Frontal cortex (tissue), 4 donors: ENCODE data around the gene IRF2BPL. TPM values are rescaled to one million over a fixed set of nuclear protein-coding genes. Genes with fewer than 3 reads are reported as not detected.

Experiments used
- DNase-seq, 2 donors: peaks; one replicate each; pipeline ENCODE4 v3.0.0; 2012; ENCODE audit warnings: low spot score in 2 of 2
- FAIRE-seq: peaks from 2 replicates; lab custom pipeline; 2012; peaks lifted over from hg19 to GRCh38; lab: Jason Lieb, UNC
- total RNA-seq: library from RNA; depleted of rRNA; stranded (reverse); fragments of >200 nt; gene quantifications from one replicate; pipeline ENCODE4 v1.2.3, GENCODE V29; 2014
- donor health status: control.
- donor health status: control.
- donor health status: control.

The IRF2BPL gene
- total RNA-seq, 1 donor from 2014 or later, result 68.9 TPM

DNA sequence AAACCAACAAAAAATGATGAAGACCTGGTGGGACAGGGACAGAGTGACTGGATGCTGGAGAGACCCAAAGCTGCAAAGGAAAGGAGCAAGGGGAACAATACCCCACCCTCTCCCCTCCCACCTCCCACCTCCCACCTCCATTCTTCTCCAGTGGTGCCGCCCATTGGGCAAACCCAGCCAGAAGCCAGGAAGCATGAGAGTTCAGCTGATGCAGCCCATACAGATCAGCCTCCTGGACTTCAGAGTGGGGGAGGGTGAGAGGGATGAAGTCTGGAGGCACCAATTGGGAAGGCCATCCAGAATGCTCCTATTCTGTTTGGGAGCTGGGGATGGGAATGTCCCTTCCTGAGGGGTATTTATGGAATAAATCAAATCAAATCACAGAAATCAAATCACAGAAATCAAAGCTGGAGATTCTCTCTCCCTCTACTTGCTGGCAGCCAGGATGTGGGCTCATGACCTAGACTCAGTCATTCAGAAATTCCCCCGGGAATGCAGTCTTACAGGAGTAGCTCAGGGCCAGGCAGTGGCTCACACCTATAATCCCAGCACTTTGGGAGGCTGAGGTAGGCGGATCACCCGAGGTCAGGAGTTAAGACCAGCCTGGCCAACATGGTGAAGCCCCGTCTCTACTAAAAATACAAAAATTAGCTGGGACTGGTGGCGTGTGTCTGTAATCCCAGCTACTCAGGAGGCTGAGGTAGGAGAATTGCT, 31.1 kb downstream of the IRF2BPL start:
- DNase-seq (no peak), FAIRE-seq (no peak)

DNA sequence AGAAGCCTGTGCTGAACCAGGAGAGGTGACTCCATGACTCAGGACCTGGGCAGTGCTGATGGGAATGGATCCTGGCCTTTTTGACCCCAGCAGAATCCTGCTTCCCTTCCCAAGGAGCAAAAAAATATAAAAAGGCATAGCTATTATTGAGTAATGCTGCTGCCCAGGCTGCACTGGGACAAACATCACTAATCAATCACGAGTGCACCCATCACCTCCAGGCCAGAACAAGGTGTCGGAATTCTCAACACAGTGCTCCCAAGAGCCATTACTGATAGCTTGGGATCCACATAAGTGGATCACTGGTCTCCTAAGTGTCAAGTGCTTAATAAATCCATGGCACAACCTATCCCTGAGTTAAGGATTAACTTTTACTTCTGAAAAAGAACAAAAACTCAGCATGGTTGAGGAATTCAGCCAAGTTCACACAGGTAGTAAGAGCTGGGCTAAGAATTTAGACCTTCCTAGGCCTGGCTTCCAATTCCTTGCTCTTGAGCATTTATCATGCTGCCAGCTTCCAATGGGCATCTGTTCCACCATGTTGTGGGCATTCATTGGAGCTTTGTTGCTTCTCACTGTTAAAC, 31.9 kb downstream of the IRF2BPL start:
- FAIRE-seq (no peak), DNase-seq (no peak)

DNA sequence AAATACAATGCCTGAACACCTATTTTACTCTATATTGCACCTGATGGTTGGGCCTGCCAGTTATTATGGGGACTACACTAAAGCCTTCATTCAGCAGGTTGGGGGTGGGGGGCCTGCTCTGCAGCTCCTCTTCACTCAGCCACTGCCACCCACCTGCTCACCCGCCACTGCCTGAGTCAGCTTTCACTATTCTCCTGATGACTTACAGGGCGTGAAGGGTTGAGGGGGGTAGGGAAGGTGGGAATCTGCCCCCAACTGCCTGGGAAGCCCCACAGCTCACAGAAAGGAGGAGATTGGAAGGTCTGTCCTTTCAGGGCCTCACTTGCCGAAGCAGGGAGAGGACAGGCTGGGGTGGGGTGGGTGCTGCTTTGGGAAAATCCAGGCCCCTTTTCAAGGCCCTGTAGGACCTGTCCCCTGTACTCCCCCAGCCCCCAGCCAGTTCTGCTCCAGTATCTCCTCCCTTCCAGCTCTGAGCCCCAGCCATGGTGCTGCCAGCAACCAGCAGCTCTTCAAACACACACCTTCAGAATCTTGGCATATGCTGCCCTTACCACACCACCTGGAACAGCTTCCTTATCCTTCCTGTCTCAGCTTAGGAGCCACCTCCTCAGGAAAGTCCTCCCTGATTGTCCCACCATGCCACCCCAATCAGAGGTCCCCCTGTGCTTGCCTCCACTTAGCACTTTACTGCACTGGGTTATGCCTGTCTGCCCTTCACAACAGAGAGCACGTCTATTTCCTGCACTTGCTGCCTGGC, 33.1 kb downstream of the IRF2BPL start:
- no peak for FAIRE-seq
- DNase-seq, result no peak

DNA sequence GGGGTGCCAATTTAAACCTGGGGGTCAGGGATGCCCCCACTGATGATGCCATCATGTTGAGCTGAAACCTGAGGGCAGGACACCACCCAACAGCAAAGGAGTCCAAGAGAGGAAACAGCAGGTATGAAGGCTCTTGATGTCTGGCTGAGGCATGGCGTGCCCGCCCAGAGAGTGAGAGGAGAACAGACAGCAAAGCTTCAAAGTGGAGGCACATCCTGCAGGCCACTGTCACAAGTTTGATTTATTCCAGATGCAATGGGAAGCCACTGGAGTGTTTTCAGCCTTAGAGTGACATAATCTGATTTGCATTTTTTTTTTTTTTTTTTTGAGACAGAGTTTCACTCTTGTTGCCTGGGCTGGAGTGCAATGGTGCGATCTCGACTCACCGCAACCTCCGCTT, 34.8 kb downstream of the IRF2BPL start:
- FAIRE-seq (no peak), DNase-seq (no peak)

DNA sequence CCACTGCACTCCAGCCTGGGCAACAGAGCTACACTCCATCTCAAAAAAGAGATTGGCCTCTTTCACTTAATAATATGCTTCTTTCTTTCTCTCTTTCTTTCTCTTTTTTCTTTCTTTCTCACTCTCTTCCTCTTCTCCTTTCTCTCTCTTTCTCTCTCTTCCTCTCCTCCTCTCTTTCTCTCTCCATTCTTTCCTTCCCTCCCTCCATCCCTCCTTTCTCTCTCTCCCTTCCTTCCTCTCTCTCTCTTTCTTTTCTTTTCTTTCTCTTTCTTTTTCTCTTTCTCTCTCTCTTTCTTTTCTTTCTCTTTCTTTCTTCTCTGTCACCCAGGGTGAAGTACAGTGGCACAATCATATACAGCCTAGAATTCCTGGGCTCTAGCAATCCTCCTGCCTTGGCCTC, 38.4 kb downstream of the IRF2BPL start:
- no peak for FAIRE-seq

DNA sequence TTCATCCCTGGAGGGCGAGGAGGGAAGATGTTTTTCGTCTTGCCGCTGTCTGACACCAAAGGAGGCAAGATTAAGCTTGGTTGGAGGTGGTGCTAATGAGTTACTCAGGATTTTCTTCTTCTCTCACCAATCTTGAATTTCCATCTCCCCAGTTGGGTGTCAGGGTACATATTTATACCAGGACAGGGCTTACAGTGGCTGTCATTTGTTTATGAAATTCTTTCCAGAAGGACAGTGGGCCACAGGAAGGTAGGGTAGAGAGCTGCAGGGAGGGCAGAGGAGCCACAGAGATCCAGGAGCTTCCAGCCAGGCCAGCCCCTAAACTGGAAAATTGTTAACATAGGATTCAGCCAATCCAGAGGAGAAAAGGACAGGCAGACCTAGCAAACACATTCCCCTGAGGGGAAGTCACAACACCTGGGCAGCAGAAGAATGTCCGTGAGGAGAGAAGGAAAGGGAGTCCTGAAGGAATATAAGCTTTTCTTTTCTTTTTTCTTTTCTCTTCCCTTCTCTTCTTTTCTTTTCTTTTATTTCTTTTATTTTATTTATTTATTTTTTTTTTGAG, 40.5 kb downstream of the IRF2BPL start:
- no peak for FAIRE-seq
- DNase-seq, result no peak

More for the DNA sequence above, 38.4 kb downstream of the IRF2BPL start:
- no peak for DNase-seq

DNA sequence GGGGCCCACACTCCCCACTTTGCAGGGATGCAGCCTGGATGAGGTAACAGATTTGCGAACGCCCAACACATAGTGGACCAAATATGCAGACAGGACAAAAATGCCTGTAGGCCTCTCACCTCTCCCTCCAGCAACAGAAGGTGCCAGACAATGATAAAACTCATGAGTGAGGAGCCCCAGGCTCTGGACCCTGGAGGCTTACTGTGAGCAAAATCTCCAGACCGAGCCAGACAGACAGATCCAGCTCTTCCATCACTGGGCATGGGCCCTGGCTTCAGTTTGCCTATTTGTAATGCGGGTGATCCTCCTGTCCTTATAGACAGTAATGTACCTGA, 42.3 kb downstream of the IRF2BPL start:
- no peak for DNase-seq

DNA sequence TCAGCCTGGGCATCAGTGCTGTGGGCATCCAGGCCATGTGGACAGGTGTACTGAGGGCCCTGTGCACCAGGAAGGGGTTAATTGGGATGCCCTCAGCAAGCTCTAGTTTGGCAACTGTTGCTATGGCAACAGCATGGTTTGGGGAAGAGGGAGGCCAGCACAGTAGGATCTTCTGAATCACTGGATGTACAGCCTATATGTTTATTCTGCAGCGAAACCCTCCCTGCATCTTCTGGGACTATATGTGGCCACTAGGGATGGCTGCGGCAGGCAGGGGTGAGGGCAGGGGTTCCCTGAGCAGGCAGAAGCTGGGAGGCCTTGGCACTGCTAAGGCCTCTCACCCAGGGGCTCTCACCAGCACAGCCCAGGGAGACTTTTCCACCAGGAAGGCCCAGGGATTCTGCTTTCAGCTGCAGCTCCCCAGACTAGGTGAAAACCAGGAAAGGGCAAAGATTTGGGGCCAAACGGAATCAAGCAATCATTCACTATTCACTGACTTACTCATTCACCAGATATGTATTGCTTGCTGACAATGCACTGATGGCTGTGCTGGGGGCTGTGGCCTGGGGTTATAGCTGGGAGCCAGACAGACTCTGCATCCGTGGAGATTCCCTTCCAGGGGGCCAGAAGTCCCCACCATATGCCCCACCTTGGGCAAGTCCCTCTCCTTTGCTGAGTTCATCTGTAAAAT, 42.8 kb downstream of the IRF2BPL start:
- DNase-seq (no peak), FAIRE-seq (no peak)

More for the DNA sequence above, 42.3 kb downstream of the IRF2BPL start:
- FAIRE-seq, result no peak

DNA sequence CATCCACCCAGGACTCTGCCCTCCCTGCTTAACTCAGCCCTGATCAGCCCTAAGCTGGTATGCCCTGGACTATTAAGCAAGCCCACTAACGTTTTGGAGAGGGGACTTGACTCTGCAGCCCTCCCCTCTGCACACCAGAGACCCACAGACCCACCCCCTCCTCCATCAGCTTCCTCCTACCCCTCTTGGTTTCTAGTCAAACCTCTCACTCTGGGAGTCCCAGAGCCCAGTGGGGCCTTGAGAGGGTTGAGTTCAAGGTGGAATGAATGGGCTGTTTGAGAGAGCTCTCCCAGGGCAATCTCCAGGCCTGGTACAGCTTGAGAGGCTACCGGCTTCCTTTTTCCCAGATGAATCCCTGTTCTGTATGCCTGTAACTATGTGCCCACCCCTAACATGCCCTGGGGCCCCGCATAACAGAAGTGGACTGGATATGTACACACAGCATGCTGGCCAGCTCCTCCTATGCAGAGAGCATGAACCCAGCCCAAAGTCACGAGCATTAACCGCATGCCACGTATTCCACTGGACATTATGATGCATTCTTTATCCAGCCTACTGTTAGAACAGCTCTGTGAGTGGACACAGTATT, 43.6 kb downstream of the IRF2BPL start:
- no peak for DNase-seq
- FAIRE-seq, result no peak

DNA sequence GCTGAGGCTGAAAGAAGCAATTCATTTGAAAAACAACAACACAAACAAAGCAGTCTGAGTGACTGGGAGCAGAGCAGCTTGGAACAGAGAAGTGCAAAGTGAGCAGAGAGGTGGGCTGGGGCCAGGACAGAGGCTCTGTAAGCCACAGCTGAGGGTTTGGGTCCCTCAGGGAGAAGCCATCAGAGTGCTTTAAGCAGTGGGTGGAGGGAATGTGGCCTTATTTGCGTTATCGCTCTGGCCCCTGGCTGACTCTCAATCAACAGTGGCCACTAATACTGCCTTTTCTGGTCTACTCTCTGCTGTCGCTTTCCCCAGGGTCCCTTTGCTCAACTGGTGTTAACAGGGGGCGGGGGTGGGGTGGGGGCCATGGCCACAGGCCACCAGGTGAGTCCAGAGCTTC, 44.2 kb downstream of the IRF2BPL start:
- no peak for FAIRE-seq
- no peak for DNase-seq

DNA sequence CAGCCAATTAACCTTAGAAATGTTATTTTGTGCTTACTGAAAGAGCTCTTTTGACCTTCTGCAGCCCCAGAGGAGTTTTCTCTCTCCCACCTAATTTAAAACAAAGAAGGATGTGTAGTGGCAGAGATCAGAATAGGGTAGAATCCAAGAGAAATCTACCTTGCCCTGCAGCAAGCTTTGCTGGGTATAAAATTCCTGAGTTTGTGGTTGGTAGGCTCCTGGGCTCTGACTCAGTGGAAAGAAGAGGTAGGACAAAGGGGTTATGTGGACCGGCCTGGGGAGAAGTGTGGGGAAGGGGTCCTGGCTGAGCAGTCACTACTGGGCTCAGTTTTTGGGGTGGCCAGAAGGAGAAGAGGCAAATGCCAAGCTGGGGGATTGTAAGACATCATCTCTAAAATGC, 46.8 kb downstream of the IRF2BPL start:
- DNase-seq, result no peak
- FAIRE-seq, result no peak

DNA sequence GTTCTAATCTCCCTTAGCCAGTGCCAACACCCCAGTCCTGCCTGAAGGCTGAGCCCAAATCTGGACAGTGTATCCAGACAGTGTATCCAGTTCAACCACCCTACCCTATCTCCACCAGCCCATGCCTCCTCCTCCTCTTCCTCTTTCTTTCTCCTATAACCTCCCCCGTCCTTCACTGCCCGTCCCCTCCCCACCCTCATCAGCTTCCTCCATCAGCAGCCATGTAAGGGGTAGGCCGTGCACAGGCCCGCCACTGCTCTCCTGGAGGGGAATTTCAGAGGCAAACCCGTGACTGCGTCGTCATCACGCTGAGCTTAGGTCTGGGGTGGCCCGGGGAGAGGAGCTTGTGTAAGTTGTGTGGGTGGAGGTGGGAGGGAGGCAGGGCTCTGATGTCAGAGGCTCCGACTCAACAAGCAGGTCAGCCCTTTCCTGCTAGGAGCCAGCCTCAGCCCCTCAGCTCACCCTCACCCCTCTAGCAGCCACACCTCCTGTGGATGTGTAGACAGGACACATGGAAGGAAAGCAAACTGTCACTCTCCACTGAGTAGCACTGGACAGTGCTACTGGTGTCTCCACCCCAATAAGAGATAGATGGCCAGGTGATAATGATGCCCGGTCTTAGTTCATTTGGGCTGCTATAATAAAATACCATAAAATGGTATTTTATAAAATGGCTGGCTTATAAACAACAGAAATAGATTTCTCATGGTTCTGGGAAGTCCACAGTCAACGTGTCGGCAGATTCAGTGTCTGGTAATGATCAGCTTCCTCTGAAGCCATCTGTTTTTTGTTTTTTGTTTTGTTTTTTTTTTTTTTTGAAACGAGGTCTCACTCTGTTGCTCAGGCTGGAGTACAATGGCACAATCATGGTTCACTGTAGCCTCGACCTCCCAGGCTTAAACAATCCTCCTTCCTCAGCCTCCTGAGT, 50.5 kb downstream of the IRF2BPL start:
- no peak for FAIRE-seq

DNA sequence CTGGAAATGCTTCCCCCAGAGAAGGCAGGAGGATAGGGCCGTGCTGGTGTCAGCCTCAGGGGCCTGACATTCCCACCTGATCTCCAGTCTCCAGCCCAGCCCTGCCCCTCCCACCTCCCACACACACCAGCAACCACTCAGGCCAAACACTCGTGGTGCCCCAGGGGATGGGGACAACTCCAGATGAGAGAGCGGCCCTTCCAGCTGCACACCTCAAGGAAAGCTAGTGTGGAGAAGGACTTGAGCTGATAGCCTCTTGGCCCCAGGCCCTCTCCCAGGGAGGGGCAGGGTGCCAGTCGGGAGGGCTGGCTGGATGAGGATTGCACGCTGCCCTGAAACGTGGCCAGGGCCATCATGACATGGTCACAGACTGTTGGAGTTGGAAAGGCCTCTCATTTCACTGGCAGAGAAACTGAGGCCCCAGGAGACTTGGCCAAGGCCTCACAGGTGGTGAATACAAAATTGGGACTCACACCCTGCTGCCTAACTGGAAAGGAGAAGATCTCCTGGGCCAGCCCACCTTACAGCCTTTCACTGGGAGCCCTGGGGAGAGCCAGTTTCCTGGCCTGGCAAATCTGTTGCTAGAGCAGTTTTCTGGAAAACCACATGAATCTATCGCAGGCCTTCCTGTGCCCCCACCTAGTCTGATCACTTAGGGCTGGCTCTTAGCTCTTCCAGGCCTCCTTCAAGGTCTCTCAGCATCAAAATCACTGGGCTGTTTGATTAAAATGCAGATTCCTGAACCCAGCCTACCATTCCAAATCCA, 52.1 kb downstream of the IRF2BPL start:
- DNase-seq (no peak), FAIRE-seq (no peak)

More for the DNA sequence above, 50.5 kb downstream of the IRF2BPL start:
- peak in 1 of 2 donors; percentile 37 for DNase-seq

DNA sequence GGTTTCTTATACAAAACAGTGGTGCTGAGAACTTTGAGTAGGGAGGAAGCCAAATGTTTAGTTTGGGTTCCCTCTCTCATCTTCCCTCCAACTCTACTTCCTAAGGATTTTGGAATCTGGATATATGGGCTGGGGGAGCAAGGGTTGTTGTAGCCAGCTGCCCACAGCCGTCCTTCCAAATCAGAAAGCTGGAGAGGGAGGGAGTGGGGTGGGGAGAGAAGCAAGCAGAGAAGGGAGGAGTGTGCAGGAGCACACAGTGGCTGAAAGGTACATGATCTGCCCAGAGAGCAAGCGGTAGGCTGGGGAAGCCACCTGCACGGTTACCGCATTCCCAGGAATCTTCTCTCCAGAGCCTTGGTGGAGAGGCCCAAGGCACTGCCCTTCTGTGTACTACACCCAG, 52.7 kb downstream of the IRF2BPL start:
- no peak for FAIRE-seq
- DNase-seq, result no peak

DNA sequence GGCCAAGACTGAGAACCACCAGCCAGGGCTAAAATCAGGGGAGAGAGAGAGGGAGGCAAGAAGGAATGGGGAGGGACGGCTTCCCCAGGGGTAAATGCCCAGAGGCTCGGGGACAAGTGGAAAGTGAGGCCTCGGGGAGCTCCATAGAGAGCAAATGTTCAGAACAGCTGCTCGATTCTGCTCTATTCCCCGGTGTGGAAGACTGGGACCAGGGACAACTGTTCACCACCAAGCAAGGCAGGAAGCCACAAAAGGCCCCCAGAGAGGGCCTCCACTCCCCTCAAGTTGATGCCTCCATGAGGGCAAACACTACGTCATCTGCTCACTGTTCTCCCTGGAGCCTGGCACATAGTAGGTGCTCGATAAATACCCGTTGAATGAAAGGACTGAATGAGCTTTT, 53.5 kb downstream of the IRF2BPL start:
- FAIRE-seq, result no peak
- no peak for DNase-seq
